Fibroblast of skin of left quadriceps (primary cell): ENCODE measurements around the gene CALR.
"Not testable (repeated sequence)": the region's sequence is repeated elsewhere in the genome, so short reads cannot be mapped to it uniquely, and the experiment has no call there.

Source experiments
- DNase-seq, 2 experiments: peaks; one replicate each; pipeline ENCODE4 v3.0.0-alpha.2; 2013; ENCODE audit warnings: low read depth in 2 of 2

Gene CALR

DNA sequence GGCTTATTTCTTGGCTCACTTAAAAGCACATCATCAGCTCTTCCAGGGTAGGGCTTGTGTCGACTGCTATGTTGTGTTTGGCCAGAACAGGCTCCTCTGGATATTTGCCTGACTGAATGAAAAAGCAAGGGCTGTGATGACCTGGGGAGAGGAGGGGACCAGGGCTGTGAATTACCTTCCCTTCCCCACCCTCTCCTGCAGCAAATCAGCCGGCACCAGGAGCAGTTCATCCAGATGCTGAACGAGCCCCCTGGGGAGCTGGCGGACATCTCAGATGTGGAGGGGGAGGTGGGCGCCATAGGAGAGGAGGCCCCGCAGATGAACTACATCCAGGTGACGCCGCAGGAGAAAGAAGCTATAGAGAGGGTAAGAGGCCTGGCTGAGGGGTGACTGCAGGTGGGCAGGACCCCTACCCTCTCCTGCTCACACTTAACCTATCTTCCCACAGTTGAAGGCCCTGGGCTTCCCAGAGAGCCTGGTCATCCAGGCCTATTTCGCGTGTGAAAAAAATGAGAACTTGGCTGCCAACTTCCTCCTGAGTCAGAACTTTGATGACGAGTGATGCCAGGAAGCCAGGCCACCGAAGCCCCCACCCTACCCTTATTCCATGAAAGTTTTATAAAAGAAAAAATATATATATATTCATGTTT lies 14.2 kb downstream of the CALR start:
- DNase-seq = no peak

DNA sequence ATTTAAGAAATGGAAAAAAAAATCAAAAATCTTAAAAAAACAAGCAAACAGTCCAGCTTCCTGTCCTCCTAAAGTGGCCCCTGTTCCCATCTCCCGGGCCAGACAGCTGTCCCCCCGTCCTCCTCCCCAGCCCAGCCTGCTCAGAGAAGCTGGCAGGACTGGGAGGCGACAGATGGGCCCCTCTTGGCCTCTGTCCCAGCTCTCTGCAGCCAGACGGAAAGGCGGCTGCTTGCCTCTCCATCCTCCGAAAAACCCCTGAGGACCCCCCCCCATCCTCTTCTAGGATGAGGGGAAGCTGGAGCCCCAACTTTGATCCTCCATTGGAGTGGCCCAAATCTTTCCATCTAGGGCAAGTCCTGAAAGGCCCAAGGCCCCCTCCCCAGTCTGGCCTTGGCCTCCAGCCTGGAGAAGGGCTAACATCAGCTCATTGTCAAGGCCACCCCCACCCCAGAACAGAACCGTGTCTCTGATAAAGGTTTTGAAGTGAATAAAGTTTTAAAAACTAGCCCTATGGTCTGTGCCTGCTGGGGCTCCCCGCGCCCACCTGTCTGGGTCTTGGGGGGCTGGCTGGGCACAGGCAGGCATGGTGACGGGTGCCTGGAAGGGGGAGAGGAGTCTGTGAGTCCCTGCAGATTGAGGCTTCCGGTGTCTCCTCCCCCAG lies 14.9 kb downstream of the CALR start:
- no peak for DNase-seq

DNA sequence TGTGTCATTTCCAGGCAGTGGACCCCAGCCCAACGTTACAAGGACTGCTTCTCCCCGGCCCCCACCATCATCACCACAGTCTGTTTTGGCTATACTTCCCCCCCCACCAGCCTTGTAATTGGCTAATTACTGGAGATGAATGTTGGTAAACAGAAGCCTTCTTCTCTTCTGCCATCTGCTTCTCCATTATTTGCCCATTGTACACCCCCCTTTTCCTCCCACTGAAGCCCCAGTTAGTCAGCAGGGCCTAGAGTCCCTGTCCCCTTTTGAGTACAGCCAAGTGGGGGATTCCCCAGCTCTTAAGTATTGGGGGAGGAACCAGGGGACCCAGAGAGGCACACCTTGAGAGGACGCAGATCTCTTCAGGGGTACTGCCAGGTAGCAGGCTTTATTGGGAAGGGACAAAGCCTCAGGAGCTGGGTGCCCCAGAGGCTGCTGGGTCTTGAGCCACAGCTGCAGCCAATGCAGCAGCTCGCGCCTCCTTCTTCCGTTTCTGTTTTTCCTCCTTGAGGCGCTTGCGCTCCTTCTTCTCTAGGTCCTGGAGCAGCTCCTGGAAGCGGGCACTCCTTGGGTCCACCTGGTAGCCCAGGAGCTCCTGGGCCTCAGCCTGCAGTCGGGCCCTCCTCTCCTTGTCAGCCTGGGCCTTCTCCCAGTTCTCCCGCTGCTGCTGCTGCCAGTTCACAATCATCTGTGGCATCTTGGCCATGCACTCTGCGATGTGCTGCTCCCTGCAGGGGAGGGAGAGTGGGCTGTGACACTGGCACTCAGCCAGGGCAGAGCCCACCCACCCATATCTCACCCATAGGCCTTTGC lies 15.6 kb downstream of the CALR start:
- DNase-seq = no peak

DNA sequence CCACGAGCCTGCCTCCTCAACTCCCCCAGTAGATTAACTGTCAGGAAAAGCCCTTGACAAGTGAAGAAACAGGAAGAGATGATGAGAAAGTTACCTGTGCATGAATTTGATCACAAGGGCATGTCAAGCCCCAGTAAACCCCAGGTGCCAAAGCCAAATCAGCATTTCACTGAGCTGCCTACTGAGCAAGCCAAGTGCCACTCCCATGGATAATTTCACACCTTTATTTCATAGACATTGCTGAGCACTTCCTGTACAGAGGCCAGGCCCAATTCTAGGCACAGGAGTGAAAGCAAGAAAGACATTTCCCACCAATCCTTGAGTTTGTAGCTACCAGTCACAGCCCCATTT lies 16.2 kb downstream of the CALR start:
- no peak for DNase-seq

DNA sequence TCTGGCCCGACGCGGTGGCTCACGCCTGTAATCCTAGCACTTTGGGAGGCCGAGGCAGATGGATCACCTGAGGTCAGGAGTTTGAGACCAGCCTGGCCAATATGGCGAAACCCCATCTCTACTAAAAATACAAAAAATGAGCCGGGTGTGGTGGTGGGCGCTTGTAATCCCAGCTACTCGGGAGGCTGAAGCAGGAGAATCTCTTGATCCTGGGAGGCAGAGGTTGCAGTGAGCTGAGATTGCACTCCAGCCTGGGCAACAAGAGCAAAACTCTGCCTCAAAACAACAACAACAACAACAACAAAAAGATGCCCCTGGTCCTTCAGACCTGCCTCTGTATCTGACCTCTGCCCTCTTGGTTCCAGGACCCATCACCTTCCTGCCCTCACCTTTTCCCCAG lies 17.2 kb downstream of the CALR start:
- not testable (repeated sequence) for DNase-seq

DNA sequence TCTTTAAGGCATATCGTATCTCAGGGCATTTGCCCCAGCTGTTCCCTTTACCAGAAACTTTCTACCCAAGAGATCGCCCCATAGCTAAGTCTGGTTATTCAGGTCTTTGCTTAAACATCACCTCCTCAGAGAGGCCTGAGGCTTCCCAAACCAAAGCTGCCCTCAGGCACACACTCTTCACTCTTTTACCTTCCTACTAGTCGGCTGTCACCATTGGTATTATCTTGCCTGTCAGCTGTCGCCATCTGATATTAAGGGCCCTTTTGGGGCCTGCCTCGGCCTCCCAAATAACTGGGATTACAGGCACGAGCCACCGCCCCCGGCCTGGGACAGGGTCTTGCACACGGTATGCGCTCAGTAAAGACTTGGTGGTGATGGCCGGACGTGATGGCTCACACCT lies 17.6 kb downstream of the CALR start:
- no peak for DNase-seq

DNA sequence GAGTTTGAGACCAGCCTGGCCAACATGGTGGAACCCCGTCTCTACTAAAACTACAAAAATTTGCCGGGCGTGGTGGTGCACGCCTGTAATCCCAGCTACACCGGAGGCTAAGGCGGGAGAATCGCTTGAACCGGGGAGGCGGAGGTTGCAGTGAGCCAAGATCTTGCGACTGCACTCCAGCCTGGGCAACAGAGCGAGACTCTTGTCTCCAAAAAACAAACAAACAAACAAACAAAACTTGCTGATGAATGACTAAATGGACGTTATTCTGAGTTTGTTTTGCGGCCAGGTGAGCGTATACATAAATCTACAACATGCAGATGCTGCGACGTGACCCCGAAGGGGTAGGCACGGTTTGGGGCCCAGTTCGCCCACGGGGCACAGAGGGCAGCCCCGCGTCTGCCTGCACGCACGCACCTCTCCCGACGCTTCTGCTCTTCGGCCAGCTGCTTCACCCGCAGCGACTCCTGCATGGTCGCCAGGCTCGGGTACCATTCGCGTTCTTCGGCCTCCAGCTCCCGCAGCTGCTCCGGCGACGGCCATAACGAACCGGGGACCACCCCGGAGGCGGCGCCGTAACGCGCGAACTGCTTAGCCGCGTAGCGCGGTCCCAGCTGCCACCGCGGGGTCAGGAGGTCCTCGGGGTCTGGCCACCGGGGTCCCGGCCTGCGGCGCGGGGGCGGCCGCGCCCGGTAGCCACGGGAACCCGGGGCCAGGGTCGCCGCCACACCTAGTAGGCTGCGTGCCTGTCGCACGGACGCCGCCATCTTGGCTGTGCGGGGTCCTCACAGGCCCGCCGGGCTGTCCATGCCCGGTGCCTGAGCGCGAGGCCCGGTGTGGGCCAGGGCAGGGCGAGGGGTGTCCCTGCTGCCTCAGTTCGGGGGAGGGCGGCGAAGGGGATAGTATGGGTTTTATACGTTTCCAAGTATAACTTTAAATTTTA lies 18.3 kb downstream of the CALR start, which contains the start of gene GADD45GIP1:
Gene GADD45GIP1 (minus strand): TSS at position 778 of the 943 bp plus-strand sequence. CDS start 11 bp downstream, at position 767.
- no peak for DNase-seq

DNA sequence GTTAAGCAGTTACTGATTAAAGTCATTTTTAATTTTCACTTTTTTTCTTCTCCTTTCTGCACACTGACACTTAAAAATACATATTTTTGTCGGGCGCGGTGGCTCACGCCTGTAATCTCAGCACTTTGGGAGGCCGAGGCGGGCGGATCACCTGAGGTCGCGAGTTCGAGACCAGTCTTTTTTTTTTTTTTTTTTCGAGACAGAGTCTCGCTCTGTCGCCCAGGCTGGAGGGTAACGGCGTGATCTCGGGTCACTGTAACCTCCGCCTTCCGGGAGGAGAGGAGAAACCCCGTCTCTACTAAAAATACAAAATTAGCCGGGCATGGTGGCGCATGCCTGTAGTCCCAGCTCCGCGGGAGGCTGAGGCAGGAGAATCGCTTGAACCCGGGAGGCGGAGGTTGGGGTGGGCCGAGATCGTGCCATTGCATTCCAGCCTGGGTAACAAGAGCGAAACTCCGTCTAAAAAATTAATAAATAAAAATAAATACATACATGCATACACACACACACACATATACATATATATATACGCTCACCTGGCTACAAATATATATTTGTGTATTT lies 19.1 kb downstream of the CALR start:
- DNase-seq = not testable (repeated sequence)

DNA sequence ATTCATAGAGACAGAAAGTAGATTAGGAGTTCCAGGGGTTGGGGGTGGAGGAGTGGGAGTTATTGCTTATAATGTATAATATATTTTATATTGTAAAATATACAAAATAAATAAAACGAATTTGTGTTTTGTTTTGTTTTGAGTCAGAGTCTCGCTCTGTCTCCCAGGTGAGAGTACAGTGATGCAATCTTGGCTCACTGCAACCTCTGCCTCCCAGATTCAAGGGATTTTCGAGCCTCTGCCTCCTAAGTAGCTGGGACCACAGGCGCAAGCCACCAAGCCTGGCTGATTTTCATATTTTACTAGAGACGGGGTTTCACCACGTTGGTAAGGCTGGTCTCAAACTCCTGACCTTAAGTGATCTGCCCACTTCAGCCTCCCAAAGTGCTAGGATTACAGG lies 21.1 kb downstream of the CALR start:
- DNase-seq = no peak

DNA sequence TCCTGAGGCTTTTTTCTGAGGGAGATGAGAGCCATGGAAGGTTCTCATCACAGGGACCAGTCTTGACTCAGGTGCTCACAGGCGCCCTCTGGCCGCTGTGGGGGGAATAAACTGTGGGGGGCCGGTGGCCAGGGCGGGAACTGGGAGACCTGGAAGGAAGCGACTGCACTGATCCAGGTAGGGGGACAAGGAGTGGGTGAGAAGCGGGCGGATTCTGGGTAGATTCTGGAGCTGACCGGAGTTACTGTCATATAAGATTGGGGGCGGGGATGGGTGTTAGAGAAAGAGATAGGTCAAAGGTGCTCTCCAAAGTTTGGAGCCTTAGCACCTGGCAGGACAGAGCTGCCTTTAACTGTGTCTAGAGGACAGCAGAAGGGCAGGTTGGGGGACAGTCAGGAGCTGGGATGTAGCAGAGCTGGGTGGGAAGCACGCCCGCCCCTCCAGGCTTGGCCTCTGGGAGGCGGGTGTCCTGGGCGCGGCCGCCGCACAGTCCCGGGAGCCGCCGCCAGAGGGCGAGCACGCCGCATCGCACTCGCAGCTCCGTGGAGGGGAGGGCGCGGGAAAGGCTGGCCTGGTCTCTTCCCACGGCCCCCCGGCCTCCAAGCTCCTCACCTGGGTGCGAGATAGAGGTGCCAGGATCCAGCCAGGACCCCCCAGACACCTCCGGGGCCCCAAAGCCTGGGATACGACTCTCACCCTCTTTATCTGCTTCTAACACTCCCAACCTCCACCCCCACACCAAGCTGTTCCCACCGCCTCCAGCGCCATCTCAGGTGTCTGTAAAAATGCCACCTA lies 26.8 kb downstream of the CALR start:
- DNase-seq = no peak

DNA sequence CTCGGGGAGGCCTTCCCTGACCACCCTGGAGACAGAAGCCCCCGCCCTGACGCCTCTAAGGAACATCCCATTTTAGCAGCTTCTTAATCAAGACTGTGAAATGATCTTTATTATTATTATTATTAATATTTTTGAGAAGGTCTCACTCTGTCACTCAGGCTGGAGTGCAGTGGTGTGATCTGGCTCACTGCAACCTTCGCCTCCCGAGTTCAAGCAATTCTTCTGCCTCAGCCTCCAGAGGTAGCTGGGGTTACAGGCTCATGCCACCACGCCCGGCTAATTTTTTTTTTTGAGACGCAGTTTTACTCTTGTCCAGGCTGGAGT lies 27.4 kb downstream of the CALR start:
- DNase-seq = no peak

DNA sequence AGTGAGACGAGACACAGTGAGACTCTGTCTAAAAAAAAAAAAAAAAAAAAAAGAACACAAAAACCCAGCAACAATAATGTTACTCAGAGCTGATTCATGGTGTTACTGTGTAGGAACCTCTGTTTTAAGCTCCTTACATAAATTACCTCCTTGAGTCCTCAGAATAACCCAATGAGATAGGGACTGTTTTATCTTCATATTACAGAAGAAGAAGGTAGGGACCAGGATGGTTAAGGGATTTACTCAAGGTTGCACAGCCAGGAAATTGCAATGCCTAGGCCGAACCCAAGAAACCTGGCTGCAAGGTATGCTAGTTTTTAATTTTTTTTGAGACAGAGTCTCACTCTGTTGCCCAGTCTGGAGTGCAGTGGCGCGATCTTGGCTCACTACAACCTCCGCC lies 29.5 kb downstream of the CALR start:
- DNase-seq = no peak

DNA sequence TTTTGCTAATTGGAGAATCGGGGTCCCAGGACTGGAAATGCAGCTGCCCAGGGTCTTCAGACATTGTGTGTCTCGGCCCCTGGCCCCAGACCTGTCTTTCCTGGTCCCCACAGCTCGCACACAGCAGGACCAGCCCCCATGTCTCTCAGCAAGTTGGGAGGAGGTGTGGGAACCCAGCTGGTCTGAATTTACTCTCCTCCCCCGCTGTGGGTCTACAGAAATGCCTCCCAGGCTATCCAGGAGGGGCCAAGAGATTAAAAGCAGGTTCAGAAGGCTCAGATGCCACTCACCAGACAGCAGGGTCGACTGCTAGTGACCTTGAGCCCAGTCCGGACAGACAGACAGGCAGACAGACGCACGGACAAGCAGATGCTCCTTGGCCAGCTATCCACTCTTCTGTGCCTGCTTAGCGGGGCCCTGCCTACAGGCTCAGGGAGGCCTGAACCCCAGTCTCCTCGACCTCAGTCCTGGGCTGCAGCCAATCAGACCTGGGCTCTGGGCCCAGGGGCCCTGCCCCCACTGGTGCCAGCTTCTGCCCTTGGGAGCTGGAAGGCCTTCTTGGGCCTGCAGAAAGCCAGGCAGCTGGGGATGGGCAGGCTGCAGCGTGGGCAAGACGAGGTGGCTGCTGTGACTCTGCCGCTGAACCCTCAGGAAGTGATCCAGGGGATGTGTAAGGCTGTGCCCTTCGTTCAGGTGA lies 31.0 kb downstream of the CALR start, which contains the start of gene DAND5:
Gene DAND5 (plus strand): TSS at position 285 of the 697 bp plus-strand sequence. CDS start 85 bp downstream, at position 370.
- DNase-seq = no peak

DNA sequence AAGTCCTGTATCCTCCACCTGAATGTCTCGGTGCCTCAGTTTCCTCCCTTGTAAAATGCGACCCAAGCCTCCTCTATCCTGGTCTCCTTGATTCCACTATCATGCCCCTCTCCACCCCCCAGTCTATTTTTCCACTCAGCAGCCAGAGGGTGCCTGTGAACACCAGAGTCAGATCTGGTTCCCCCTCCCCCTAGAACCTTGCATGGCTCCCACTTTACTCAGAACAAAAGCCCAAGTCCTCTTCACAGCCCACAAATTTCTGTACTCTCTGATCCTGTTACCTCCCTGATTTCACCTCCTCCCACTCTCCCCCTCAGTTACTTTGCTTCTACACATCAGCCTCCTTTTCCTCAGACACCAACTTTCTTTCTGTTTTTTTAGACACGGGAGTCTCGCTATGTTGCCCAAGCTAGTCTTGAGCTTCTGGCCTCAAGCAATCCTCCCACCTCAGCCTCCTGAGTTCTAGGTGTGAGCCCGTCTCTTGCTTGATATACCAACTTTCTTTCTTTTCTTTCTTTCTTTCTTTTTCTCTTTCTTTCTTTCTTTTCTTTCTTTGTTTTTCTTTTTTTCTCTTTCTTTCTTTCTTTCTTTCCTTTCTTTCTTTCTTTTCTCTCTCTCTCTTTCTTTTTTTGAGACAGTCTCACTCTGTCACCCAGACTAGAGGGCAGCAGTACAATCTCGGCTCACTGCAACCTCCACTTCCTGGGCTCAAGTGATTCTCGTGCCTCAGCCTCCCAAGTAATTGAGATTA lies 31.8 kb downstream of the CALR start:
- DNase-seq = no peak

DNA sequence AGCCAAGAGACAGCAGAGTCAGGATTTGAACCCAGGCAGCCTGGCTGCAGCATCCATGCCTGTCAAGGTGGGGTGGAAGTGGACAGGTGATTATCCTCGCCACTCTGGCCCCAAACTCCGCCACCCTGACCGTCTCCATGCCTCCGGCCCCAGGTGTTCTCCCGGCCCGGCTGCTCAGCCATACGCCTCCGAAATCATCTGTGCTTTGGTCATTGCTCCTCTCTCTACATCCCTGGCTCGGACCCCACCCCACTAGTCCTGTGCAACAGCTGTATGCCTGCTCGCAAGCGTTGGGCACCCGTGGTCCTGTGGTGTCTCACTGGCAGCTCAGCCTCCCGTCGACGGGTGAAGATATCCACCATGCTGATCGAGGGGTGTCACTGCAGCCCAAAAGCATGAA lies 34.8 kb downstream of the CALR start:
- no peak for DNase-seq

DNA sequence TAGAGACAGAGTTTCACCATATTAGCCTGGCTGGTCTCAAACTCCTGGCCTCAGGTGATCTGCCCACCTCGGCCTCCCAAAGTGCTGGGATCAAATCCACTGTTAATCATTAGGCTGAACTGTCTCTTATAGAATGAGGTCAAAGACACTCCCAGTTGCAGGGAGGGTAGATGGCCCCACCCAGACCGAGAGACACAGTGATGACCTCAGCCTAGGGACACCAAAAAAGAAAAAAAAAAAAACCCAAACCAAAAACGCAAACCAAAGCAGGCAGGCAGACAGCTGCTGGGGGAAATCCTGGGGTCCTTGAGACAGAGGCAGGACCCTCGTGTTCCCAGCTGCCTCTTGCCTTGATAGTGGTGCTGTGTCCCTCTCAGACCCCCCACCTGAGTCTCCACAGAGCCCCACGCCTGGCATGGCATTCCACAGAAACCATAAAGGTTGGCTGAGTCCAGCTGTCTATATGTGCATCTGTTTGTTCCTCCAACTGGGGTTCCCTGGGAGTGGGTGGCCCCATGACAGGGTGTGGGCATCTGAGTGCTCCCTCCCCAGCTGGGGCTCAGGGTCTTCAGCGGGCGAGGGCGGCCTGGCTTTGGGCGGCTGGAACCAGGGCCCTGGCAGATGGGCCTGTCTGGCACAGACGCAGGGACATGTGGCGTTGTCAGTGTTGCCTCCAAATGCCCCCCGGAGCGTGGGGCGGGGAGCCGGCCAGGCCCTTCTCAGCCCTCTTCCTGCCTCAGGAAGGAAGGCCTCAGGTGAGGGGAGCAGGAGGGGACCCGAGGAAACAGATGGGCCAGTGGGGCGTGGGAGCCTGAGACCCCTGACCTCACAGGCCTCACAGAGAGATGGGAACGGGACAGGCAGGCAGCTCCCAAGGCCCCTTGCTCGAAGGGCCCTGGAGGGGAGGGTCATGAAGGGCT lies 36.2 kb downstream of the CALR start:
- DNase-seq = no peak

DNA sequence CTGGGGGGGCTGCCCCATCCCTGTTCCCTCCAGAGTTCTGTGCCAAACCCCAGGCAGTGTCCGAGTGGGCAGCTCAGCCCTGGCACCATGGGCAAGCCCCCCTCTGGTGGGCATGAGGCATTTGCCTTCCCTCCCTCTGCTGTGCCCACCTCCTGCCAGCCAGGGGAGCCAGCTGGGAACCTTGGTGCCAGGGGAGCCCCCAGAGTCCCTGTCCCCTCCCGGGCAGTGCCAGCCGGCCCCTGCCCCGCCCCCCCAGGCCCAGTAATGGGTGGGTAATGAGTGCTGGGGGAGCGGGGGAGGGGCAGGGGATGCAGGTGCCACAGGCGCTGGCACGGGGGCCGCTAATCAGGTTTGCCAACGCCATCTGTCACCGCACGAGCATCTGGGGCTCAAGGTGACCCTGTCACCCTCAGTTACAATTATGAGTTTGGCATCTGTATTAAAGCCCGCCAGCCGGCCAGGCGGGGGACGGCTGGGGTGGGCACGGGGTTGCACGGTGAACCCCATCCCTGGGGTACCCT lies 36.9 kb downstream of the CALR start:
- no peak for DNase-seq

DNA sequence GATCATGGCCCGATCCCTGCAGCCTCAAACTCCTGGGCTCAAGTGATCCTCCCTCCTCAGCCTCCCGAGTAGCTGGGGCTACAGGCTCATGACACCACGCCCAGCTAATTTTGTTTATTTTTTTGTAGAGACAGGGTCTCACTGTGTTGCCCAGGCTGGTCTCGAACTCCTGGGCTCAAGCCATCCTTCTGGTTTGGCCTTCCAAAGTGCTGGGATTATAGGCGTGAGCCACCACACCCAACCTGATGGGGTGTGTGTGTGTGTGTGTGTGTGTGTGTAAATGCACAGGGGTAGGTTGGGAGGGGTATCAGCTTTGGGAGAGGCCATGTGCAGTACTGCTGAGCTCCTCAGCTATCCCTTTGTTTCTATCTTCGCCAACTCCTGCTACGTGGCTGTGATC lies 37.7 kb downstream of the CALR start:
- not testable (repeated sequence) for DNase-seq
